Tibial nerve (tissue), 4 donors: Measurements from ENCODE around the gene HMCN2. TPM values are rescaled to one million over a fixed set of nuclear protein-coding genes. Genes with fewer than 3 reads are reported as not detected.

ENCODE experiments used
- DNase-seq, 2 donors: peaks; one replicate each; pipeline ENCODE4 v3.0.0-alpha.2; 2019; ENCODE audit warnings: low spot score in 2 of 2
- H3K27ac ChIP-seq, 4 donors: fragments of 200-600 bp; sonication (generic) in 3 of 4; one replicate each; pipeline ENCODE4 v1.5.1; 2017 to 2019; ENCODE audit warnings: mild to moderate bottlenecking in 1 of 4
- H3K27me3 ChIP-seq, 2 donors: fragments of 200-600 bp; sonication (generic) in 1 of 2; one replicate each; pipeline versions ENCODE4 v1.5.1 to v1.6.0; 2017 to 2019
- H3K36me3 ChIP-seq, 3 donors: fragments of 200-600 bp; sonication (generic); one replicate each; pipeline ENCODE4 v1.5.1; 2018 to 2019
- H3K4me1 ChIP-seq, 4 donors: fragments of 200-600 bp; sonication (generic) in 3 of 4; one replicate each; pipeline ENCODE4 v1.5.1; 2017 to 2019
- H3K4me3 ChIP-seq, 4 donors: fragments of 200-600 bp; sonication (generic) in 3 of 4; one replicate each; pipeline ENCODE4 v1.5.1; 2017 to 2019; ENCODE audit warnings: mild to moderate bottlenecking in 1 of 4, moderate library complexity in 1 of 4
- H3K9me3 ChIP-seq, 4 donors: fragments of 200-600 bp; sonication (generic) in 3 of 4; one replicate each; pipeline ENCODE4 v1.5.1; 2017 to 2019
- EP300 ChIP-seq, 2 donors: sonication (generic); formaldehyde crosslinking; IDR thresholded peaks; one replicate each; pipeline ENCODE4 v1.6.1; 2017; ENCODE audit warnings: antibody characterized with exemption in 2 of 2, mild to moderate bottlenecking in 1 of 2
- POLR2A ChIP-seq, 2 donors: fragments of 450-650 bp; IDR thresholded peaks; one replicate each; pipeline ENCODE4 v1.6.1; 2017; ENCODE audit warnings: antibody characterized with exemption in 2 of 2, mild to moderate bottlenecking in 2 of 2, moderate library complexity in 2 of 2
- WGBS, 2 donors: methylation state at CpG; one replicate each; pipeline ENCODE4 v1.1.5; 2018; 5-methylcytosine and 5-hydroxymethylcytosine counted together
- total RNA-seq, 4 donors: library from RNA; depleted of rRNA; stranded (reverse); fragments of >200 nt; gene quantifications; one replicate each; pipeline ENCODE4 v1.1.0, GENCODE V29; 2016
- TF ChIP-seq, protein P1 (sequence below), 5 experiments: fragments of 200-600 bp in 3 of 5; fragments of 450-650 bp in 2 of 5; sonication (generic) in 3 of 5; IDR thresholded peaks; one replicate each; pipeline ENCODE4 v1.5.1; 2016 to 2019; ENCODE audit warnings: antibody characterized with exemption in 5 of 5, mild to moderate bottlenecking in 3 of 5, moderate library complexity in 2 of 5

HMCN2 gene
- total RNA-seq, 4 donors from 2014 or later: 0.90 to 53.7 (median 20.3) TPM

GRCh38 chr9:130377612-130378011 is 112.1 kb downstream of the HMCN2 start:
- TF ChIP-seq POLR2A (IDR thresholded peaks at IDR 0.05) (no peak), EP300 (IDR thresholded peaks at IDR 0.05) (no peak)
- TF ChIP-seq, protein P1, sequence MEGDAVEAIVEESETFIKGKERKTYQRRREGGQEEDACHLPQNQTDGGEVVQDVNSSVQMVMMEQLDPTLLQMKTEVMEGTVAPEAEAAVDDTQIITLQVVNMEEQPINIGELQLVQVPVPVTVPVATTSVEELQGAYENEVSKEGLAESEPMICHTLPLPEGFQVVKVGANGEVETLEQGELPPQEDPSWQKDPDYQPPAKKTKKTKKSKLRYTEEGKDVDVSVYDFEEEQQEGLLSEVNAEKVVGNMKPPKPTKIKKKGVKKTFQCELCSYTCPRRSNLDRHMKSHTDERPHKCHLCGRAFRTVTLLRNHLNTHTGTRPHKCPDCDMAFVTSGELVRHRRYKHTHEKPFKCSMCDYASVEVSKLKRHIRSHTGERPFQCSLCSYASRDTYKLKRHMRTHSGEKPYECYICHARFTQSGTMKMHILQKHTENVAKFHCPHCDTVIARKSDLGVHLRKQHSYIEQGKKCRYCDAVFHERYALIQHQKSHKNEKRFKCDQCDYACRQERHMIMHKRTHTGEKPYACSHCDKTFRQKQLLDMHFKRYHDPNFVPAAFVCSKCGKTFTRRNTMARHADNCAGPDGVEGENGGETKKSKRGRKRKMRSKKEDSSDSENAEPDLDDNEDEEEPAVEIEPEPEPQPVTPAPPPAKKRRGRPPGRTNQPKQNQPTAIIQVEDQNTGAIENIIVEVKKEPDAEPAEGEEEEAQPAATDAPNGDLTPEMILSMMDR (IDR thresholded peaks at IDR 0.05): no peak
- WGBS, 2 donors: 91 to 92% methylated on average over 9 to 17 of the region's 17 CpGs
- no peak for DNase-seq
- H3K4me1 ChIP-seq: no peaks in the 10 kb centered on the region
- H3K27me3 ChIP-seq: no peaks in the 10 kb centered on the region
- no peak overlapping the region for H3K4me3 ChIP-seq
- no peaks in the 10 kb centered on the region for H3K9me3 ChIP-seq
- H3K27ac ChIP-seq: no peak overlapping the region
- H3K36me3 ChIP-seq: no peaks in the 10 kb centered on the region

- Histone ChIP-seq H3K36me3 (no peaks in the 10 kb centered on the region), H3K4me3 (no peak overlapping the region), H3K4me1 (no peaks in the 10 kb centered on the region), H3K9me3 (no peaks in the 10 kb centered on the region), H3K27ac (no peak overlapping the region), H3K27me3 (no peaks in the 10 kb centered on the region)
- no peak for DNase-seq
- TF ChIP-seq POLR2A (IDR thresholded peaks at IDR 0.05) (no peak), EP300 (IDR thresholded peaks at IDR 0.05) (no peak)
- TF ChIP-seq, protein P1 (IDR thresholded peaks at IDR 0.05): no peak
- WGBS, 2 donors: 83 to 87% methylated on average over 20 of the region's 20 CpGs
Measured at GRCh38 chr9:130378875-130379648, 113.5 kb downstream of the HMCN2 start.

- WGBS, 2 donors: 45 to 59% methylated on average over 5 of the region's 5 CpGs
- Histone ChIP-seq H3K27me3 (no peaks in the 10 kb centered on the region), H3K36me3 (no peaks in the 10 kb centered on the region), H3K27ac (no peak overlapping the region), H3K9me3 (no peaks in the 10 kb centered on the region), H3K4me3 (no peak overlapping the region), H3K4me1 (no peaks in the 10 kb centered on the region)
- no peak for DNase-seq
- TF ChIP-seq, protein P1 (IDR thresholded peaks at IDR 0.05): no peak
- TF ChIP-seq POLR2A (IDR thresholded peaks at IDR 0.05) (no peak), EP300 (IDR thresholded peaks at IDR 0.05) (no peak)
Measured at GRCh38 chr9:130379649-130379970, 114.0 kb downstream of the HMCN2 start.

DNA sequence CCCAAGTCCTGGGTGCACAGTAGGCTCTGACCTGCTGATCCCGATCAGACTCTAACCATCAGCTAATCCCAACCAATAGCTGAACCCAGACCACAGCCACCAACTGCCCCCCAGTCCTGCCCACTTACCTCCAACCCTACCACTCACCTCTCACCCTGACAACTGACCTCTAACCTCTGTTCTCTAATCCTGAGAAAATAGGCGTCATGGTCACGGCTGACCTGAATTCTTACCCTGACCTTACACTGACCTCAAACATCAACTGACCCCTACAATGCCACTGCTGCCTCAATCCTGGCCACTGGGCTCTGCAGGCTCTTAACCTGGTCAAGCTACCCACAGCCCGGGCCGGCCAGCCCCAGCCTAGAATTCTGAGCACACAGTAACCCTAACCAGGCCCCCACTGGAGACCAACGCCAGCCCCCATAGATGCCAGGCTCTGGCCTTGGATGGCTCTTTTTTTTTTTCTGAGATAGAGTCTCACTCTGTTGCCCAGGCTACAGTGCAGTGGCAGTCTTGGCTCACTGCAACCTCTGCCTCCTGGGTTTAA is 115.4 kb downstream of the HMCN2 start:
- H3K36me3 ChIP-seq: no peaks in the 10 kb centered on the region
- H3K27me3 ChIP-seq: no peaks in the 10 kb centered on the region
- H3K4me1 ChIP-seq: no peaks in the 10 kb centered on the region
- no peaks in the 10 kb centered on the region for H3K9me3 ChIP-seq
- TF ChIP-seq, protein P1 (IDR thresholded peaks at IDR 0.05): no peak
- TF ChIP-seq POLR2A (IDR thresholded peaks at IDR 0.05) (no peak), EP300 (IDR thresholded peaks at IDR 0.05) (no peak)
- H3K4me3 ChIP-seq: no peak overlapping the region
- H3K27ac ChIP-seq: no peak overlapping the region
- WGBS, 2 donors: 53 to 61% methylated on average over 6 of the region's 6 CpGs
- DNase-seq: no peak

DNA sequence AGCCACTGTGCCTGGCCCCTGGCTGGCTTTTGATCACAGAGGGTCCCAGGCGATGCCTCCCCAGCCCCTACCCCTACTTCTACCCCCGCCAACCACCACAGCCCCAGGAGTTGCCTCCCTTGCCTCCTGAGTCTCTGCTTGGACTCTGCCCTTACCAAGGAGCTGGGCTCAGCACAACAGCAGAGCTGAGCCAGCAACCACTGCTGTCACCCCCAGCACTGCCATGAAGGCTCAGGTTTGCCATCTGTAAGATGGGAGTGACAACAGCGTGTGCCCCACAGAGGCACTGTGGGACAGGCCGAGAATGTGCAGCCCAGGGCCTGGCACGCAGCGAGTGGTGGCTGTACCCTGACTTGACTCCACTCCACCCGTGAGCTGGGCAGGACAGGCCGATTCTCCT is 116.1 kb downstream of the HMCN2 start:
- no peaks in the 10 kb centered on the region for H3K9me3 ChIP-seq

More for the DNA sequence above, 116.1 kb downstream of the HMCN2 start:
- H3K4me1 ChIP-seq: no peaks in the 10 kb centered on the region
- no peak overlapping the region for H3K27ac ChIP-seq
- WGBS, 2 donors: 93% methylated on average over 8 of the region's 8 CpGs
- no peak overlapping the region for H3K4me3 ChIP-seq
- no peak for TF ChIP-seq POLR2A (IDR thresholded peaks at IDR 0.05)
- TF ChIP-seq, protein P1 (IDR thresholded peaks at IDR 0.05): no peak
- TF ChIP-seq EP300 (IDR thresholded peaks at IDR 0.05): no peak
- H3K27me3 ChIP-seq: no peaks in the 10 kb centered on the region
- no peak for DNase-seq
- no peaks in the 10 kb centered on the region for H3K36me3 ChIP-seq
